ENCODE results near the gene LBX1. TPM values are rescaled to one million over a fixed set of nuclear protein-coding genes. Genes with fewer than 3 reads are reported as not detected.

LBX1 gene
- polyA plus RNA-seq, 1 experiment = not detected

DNA sequence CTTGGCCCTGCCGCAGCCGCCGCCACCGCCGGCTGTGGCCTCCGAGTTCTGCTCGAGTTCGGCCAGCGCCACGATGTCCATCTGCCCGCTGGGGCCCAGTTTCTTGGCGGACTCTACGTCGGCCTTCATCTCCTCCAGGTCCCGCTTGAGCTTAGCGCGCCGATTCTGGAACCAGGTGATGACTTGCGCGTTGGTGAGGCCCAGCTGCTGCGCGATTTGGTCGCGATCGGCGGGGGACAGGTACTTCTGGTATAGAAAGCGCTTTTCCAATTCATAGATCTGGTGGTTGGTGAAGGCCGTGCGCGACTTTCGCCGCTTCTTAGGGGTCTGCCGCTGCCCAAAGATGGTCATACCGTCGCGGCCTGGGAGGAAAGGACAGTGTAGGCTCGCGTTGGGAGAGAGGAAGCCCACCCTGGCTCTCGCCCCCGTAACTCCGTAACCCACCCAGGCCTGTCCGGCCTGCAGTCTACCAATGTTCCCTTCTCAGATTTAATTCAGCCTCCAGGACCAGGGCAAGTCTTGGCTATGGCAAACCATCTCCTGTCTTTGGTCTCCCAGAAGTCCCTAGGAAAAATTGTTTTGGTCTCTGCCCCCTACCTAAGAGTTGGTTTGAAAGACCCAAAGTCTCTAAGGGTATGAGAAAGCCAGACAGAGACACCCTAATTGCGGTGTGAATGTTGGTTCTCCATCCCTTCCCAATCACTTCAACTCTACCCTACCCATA, 1.7 kb downstream of the LBX1 start:
- Histone ChIP-seq H3K27ac (ENCODE audit: low read depth, low read length) (no peak overlapping the region), H3K4me3 (ENCODE audit: low read depth, low read length) (no peak overlapping the region), H3K27me3 (ENCODE audit: control insufficient read depth, insufficient read depth, low read length) (peaks cover 90% of the 10 kb centered on the region), H3K9me3 (ENCODE audit: control insufficient read depth, insufficient read depth, low read length) (peaks cover 17% of the 10 kb centered on the region)
- no peak for DNase-seq (ENCODE audit: low read depth, low spot score)
- TF ChIP-seq, protein P1, sequence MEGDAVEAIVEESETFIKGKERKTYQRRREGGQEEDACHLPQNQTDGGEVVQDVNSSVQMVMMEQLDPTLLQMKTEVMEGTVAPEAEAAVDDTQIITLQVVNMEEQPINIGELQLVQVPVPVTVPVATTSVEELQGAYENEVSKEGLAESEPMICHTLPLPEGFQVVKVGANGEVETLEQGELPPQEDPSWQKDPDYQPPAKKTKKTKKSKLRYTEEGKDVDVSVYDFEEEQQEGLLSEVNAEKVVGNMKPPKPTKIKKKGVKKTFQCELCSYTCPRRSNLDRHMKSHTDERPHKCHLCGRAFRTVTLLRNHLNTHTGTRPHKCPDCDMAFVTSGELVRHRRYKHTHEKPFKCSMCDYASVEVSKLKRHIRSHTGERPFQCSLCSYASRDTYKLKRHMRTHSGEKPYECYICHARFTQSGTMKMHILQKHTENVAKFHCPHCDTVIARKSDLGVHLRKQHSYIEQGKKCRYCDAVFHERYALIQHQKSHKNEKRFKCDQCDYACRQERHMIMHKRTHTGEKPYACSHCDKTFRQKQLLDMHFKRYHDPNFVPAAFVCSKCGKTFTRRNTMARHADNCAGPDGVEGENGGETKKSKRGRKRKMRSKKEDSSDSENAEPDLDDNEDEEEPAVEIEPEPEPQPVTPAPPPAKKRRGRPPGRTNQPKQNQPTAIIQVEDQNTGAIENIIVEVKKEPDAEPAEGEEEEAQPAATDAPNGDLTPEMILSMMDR (IDR thresholded peaks at IDR 0.05; ENCODE audit: low read depth, low read length) = no peak
- ChIA-PET CTCF (no interaction called here), POLR2A (no interaction called here)

DNA sequence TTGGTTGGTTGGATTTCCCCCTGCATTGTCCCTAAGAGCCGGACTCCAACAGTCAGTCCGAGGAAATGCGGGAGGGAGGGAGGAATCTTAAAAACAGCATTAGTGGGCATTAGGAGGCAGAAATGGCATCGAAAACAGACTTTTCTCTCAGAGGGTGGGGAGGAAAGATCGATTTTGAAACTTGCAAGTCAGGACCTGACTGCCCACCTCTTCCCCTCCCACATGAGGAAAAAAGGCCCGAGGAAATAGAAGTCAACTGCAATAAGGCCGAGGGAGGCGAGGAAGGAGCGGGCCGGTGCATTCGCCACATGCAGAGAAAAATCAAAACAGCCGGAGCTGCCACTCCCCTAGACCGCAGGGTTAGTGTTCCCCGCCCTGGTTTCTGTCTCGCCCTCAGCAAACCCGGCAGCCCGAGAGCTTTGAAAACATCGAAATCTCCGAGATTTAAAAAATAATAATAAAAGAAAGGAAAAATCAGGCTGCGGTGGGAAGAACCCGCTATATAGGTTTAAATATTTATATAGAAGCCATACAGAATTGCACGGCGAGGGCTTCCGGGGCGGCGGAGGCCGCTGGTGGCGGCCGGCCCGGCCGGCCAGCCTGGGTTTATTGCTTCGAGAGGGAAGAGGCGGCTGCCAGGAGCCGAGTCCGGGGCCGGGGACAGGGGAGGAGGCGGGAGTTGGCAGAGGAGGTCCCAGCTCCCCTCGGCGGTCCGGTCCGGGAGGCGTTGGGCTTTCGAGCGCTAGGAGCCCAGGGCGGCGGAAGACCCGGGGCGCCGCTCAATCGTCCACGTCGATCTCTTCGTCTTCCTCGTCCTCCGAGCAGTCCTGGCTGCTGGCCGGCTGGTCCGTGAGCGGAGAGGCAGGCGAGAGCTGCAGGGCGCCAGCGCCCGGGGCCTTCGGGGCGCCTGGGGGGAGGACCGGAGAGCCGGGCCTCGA, 2.5 kb downstream of the LBX1 start:
- TF ChIP-seq, protein P1 (IDR thresholded peaks at IDR 0.05; ENCODE audit: low read depth, low read length) = no peak
- ChIA-PET CTCF (interaction anchor here (0.6 kb wide), 1 partner anchor 570 kb away, joined by 3 read pairs; no protein-coding TSS in a partner anchor), POLR2A (no interaction called here)
- Histone ChIP-seq H3K27ac (ENCODE audit: low read depth, low read length) (no peak overlapping the region), H3K4me3 (ENCODE audit: low read depth, low read length) (no peak overlapping the region), H3K9me3 (ENCODE audit: control insufficient read depth, insufficient read depth, low read length) (peaks cover 19% of the 10 kb centered on the region), H3K27me3 (ENCODE audit: control insufficient read depth, insufficient read depth, low read length) (peaks cover 90% of the 10 kb centered on the region)
- no peak for DNase-seq (ENCODE audit: low read depth, low spot score)

DNA sequence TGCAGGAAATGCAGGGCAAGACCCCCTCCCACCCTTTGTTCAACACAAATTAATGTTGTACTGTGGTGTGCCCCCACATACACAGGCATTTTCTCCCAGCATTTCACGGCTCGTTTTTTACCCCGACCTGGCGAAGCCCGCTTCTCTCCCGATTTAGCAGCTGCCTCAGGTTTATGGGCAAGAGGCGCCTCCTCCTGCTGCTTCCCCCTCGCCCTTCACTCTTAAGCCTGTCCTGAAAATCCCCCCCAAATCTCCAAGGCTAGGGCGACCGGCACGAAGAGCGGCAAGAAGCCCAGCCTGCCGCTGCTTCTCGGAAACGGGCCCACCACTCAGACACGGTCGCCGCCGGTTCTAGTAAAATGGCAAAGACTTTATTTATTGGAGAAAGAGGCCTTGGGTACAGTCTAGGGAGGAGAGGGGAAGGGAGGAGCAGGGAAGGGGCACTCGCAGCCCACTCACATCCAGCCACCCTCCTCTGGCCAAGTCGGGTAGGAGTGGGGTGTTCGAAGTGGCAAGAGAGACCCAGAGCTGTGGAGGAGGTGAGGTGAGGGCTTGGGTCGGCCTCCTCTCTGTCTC, 3.3 kb downstream of the LBX1 start:
- Histone ChIP-seq H3K27ac (ENCODE audit: low read depth, low read length) (no peak overlapping the region), H3K9me3 (ENCODE audit: control insufficient read depth, insufficient read depth, low read length) (peaks cover 19% of the 10 kb centered on the region), H3K4me3 (ENCODE audit: low read depth, low read length) (no peak overlapping the region), H3K27me3 (ENCODE audit: control insufficient read depth, insufficient read depth, low read length) (peaks cover 90% of the 10 kb centered on the region)
- POLR2A ChIA-PET = no interaction called here
- no peak for DNase-seq (ENCODE audit: low read depth, low spot score)
- TF ChIP-seq, protein P1 (IDR thresholded peaks at IDR 0.05; ENCODE audit: low read depth, low read length) = no peak
- CTCF ChIA-PET = no interaction called here

DNA sequence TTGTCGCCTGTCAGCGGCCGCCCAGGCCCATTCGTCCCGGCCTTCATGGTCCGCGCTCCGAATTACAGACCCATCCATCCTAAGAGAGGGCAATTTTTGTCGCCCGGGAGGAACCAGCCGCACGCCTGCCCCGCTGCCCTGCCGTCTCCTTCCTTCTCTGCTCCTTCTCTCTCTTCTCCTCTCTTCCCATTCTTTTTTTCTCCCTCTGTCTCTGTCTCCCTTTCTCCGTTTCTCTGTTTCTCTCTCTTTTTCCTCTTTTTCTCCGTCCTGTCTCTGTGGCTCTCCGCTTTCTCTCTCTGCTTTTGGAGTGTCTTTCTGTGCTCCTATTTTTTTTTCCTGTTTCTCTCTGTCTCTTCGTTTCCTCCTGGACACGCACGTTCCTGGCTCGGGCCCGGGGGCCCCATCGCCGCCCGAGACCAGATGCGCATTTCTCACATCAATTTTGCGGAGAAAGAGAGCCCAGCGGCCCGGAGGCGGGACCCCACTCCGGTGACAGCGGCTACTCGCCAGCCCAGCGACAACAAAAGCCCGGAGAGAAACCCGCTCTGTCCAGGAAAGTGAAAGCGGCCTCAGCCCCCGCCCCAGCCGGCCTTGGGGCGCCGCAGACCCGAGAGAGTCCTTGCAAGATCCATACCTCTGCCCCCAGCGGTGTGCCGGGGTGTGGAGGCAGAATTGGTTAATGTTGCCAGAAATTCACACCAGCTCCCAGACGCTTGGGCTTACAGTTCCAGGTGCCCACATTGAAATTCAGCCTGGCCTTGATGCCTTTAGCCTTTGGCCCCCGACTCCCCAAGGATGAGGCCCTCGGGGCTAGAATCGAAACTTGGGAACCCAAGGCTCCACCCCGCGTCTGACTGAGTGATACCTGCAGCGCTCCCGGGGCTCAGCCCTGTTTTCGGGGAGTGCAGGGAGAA, 4.1 kb downstream of the LBX1 start:
- TF ChIP-seq, protein P1 (IDR thresholded peaks at IDR 0.05; ENCODE audit: low read depth, low read length) = no peak
- peaks cover 90% of the 10 kb centered on the region for H3K27me3 ChIP-seq (ENCODE audit: control insufficient read depth, insufficient read depth, low read length)
- H3K4me3 ChIP-seq (ENCODE audit: low read depth, low read length) = no peak overlapping the region
- no peak overlapping the region for H3K27ac ChIP-seq (ENCODE audit: low read depth, low read length)
- no peak for DNase-seq (ENCODE audit: low read depth, low spot score)
- ChIA-PET POLR2A (no interaction called here), CTCF (no interaction called here)
- H3K9me3 ChIP-seq (ENCODE audit: control insufficient read depth, insufficient read depth, low read length) = peaks cover 19% of the 10 kb centered on the region

All from AG04450 (cell line).